HG02588 (cell line): ENCODE measurements around the gene TMEM41B.

Source experiments
- ATAC-seq: cut with Tn5 transposase; IDR thresholded peaks from one replicate; pipeline ENCODE4 v1.9.1; 2021; ENCODE audit warnings: mild to moderate bottlenecking, moderate library complexity; ENCODE audit not compliant: unreplicated experiment

Gene TMEM41B

GRCh38 chr11:9310485-9311090, 3.8 kb downstream of the TMEM41B start:
- no peak for ATAC-seq

- ATAC-seq, result no peak
Measured at GRCh38 chr11:9304178-9304577, 10.2 kb downstream of the TMEM41B start.

GRCh38 chr11:9302448-9302847, 11.9 kb downstream of the TMEM41B start:
- no peak for ATAC-seq

GRCh38 chr11:9301720-9302119, 12.7 kb downstream of the TMEM41B start:
- ATAC-seq, result no peak

GRCh38 chr11:9293646-9294045, 20.7 kb downstream of the TMEM41B start:
- ATAC-seq, result no peak

GRCh38 chr11:9285850-9286587, 28.4 kb downstream of the TMEM41B start:
- ATAC-seq, result no peak

GRCh38 chr11:9280655-9281301, 33.6 kb downstream of the TMEM41B start:
- peak; percentile 80 for ATAC-seq

GRCh38 chr11:9277176-9277575, 37.2 kb downstream of the TMEM41B start:
- no peak for ATAC-seq

- ATAC-seq, result no peak
Measured at GRCh38 chr11:9276571-9276970, 37.8 kb downstream of the TMEM41B start.

GRCh38 chr11:9274499-9275258, 39.7 kb downstream of the TMEM41B start:
- no peak for ATAC-seq

GRCh38 chr11:9273376-9274336, 40.7 kb downstream of the TMEM41B start:
- ATAC-seq, result no peak

- no peak for ATAC-seq
Measured at GRCh38 chr11:9269492-9270013, 44.8 kb downstream of the TMEM41B start.

GRCh38 chr11:9267680-9268079, 46.7 kb downstream of the TMEM41B start:
- ATAC-seq, result no peak

- no peak for ATAC-seq
Measured at GRCh38 chr11:9266926-9267325, 47.5 kb downstream of the TMEM41B start.

- ATAC-seq, result no peak
Measured at GRCh38 chr11:9266132-9266736, 48.2 kb downstream of the TMEM41B start.

- ATAC-seq, result peak; percentile 38
Measured at GRCh38 chr11:9265211-9266131, 48.9 kb downstream of the TMEM41B start, which contains the start of gene DENND5A. DENND5A (minus strand) TSS chr11:9265350; CDS start chr11:9265069, 281 bp downstream.

- peak; percentile 26 for ATAC-seq
Measured at GRCh38 chr11:9264316-9265210, 49.8 kb downstream of the TMEM41B start.
